K562 (cell line): ENCODE results near the gene ISG20. TPM values are rescaled to one million over a fixed set of nuclear protein-coding genes. Genes with fewer than 3 reads are reported as not detected.

Experiments used
- ATAC-seq: fragments of 200-7000 bp; cut with Tn5 transposase; 3 replicates; pipeline ENCODE4 v1.9.1; 2020; ENCODE audit warnings: moderate library complexity
- BruUV-seq: library from RNA; stranded (reverse); fragments of 400-500 nt; replicated peaks from 2 replicates; lab custom pipeline; 2021; lab: Mats Ljungman, UMichigan
- CTCF ChIA-PET: fragments of 300-600 bp; formaldehyde crosslinking; extraction: SDS; loops from one replicate; lab custom pipeline; 2021; ENCODE audit warnings: low intra/inter-chr PET ratio; lab: Yijun Ruan, JAX
- POLR2A ChIA-PET: fragments of 300-600, 350-650 bp; sonication (Branson Sonifier 250); formaldehyde crosslinking; extraction: SDS; loops from one replicate; lab custom pipeline; 2021; ENCODE audit warnings: antibody characterized with exemption, inconsistent platforms; lab: Yijun Ruan, JAX
- DNase-seq, 4 experiments: peaks; one replicate each; pipeline versions ENCODE4 v3.0.0 to v3.0.0-alpha.2; 2011 to 2018; ENCODE audit warnings: low spot score in 3 of 4, mixed read lengths in 3 of 4; ENCODE audit errors: extremely low read depth in 1 of 4
- FAIRE-seq: peaks from 2 replicates; lab custom pipeline; 2011; peaks lifted over from hg19 to GRCh38; lab: Jason Lieb, UNC
- H2AFZ ChIP-seq: 2 replicates; pipeline ENCODE4 v1.6.0; 2011; ENCODE audit warnings: low read depth, low read length, control low read depth, inconsistent platforms
- H3K27ac ChIP-seq: fragments of 200-600 bp; 3 replicates; pipeline ENCODE4 v1.8.0; 2011; ENCODE audit warnings: low read depth, mild to moderate bottlenecking, control low read depth, inconsistent platforms, low read length, moderate library complexity, mixed read lengths; ENCODE audit errors: extremely low read depth
- H3K27me3 ChIP-seq, 2 experiments: fragments of 300-600 bp in 1 of 2; 2 replicates in 1 of 2; 3 replicates in 1 of 2; pipeline versions ENCODE4 v1.6.0 to v1.8.0; 2011; ENCODE audit warnings: inconsistent platforms in 2 of 2, low read length in 2 of 2, mild to moderate bottlenecking in 1 of 2, mixed read lengths in 1 of 2, moderate library complexity in 1 of 2; ENCODE audit not compliant: control insufficient read depth in 2 of 2, insufficient read depth in 2 of 2
- H3K36me3 ChIP-seq: fragments of 300-600 bp; 3 replicates; pipeline ENCODE4 v1.8.0; 2011; ENCODE audit warnings: mild to moderate bottlenecking, low read length, inconsistent platforms; ENCODE audit not compliant: control insufficient read depth, insufficient read depth
- H3K4me1 ChIP-seq, 2 experiments: fragments of 200-600 bp in 1 of 2; replicated peaks in 1 of 2; 2 replicates in 1 of 2; 3 replicates in 1 of 2; pipeline versions ENCODE4 v1.5.1 to v1.8.0; 2011; ENCODE audit warnings: inconsistent platforms in 2 of 2, low read length in 2 of 2, mild to moderate bottlenecking in 1 of 2, mixed read lengths in 1 of 2, moderate library complexity in 1 of 2; ENCODE audit not compliant: control insufficient read depth in 2 of 2, insufficient read depth in 2 of 2
- H3K4me2 ChIP-seq: 2 replicates; pipeline ENCODE4 v1.6.1; 2011; ENCODE audit warnings: low read length, control low read depth, inconsistent platforms, mixed read lengths; ENCODE audit not compliant: insufficient read depth
- H3K4me3 ChIP-seq: fragments of 200-600 bp; sonication (generic), shearing (Covaris generic); 2 replicates; pipeline ENCODE4 v1.5.1; 2016; ENCODE audit warnings: control low read depth, inconsistent platforms
- H3K79me2 ChIP-seq: fragments of 200-600 bp; 3 replicates; pipeline ENCODE4 v1.8.0; 2011; ENCODE audit warnings: low read length, inconsistent platforms; ENCODE audit not compliant: control insufficient read depth, insufficient read depth
- H3K9ac ChIP-seq, 2 experiments: 2 replicates each; pipeline versions ENCODE4 v1.6.0 to v1.6.1; 2011; ENCODE audit warnings: low read depth in 2 of 2, low read length in 2 of 2, control low read depth in 1 of 2, inconsistent platforms in 1 of 2, mild to moderate bottlenecking in 1 of 2, mixed read lengths in 1 of 2; ENCODE audit not compliant: insufficient read depth in 1 of 2
- H3K9me1 ChIP-seq: one replicate; pipeline ENCODE4 v1.6.0; 2011; ENCODE audit warnings: inconsistent platforms, mild to moderate bottlenecking, low read length, moderate library complexity; ENCODE audit not compliant: control insufficient read depth, insufficient read depth
- H3K9me3 ChIP-seq: replicated peaks from 2 replicates; pipeline ENCODE4 v1.5.1; 2011; ENCODE audit warnings: low read depth, low read length, inconsistent platforms; ENCODE audit not compliant: control insufficient read depth, insufficient read depth
- H4K20me1 ChIP-seq: replicated peaks from 2 replicates; pipeline ENCODE4 v1.6.1; 2011; ENCODE audit warnings: low read length, inconsistent platforms, mixed read lengths; ENCODE audit not compliant: control insufficient read depth, insufficient read depth
- DPF2 ChIP-seq: fragments of 450-650 bp; IDR thresholded peaks from 2 replicates; pipeline ENCODE4 v1.6.1; 2016
- SRF ChIP-seq, 2 experiments: fragments of 250-450, 450-650 bp in 1 of 2; sonication (Bioruptor Pico) in 1 of 2; sonication (generic) in 1 of 2; formaldehyde crosslinking; IDR thresholded peaks; 2 replicates each; pipeline versions ENCODE4 v1.5.0 to v1.5.1; 2020 to 2022; ENCODE audit warnings: mild to moderate bottlenecking in 1 of 2, missing genetic modification reagents in 1 of 2
- TRIM25 ChIP-seq: fragments of 450-650 bp; IDR thresholded peaks from 2 replicates; pipeline ENCODE4 v1.7.0; 2016; ENCODE audit warnings: borderline replicate concordance
- WGBS: fragments of 100-300 bp; shearing (Covaris generic); methylation state at CpG from one replicate; pipeline ENCODE4 v1.1.6; 2016; ENCODE audit warnings: low coverage, mixed read lengths; ENCODE audit not compliant: insufficient coverage; ENCODE audit errors: missing lambda C conversion rate; 5-methylcytosine and 5-hydroxymethylcytosine counted together
- in situ Hi-C: fragments of 300-500 bp; cut with MboI; formaldehyde crosslinking; loops from 4 replicates; pipeline ENCODE4 v1.15.0; 2018; ENCODE audit warnings: inconsistent platforms, mixed read lengths
- intact Hi-C: fragments of 100-400 bp; cut with micrococcal nuclease; formaldehyde crosslinking; loops from 2 replicates; pipeline ENCODE4 v1.14.2; 2022
- polyA plus RNA-seq, 8 experiments: library from polyadenylated mRNA; depleted of rRNA in 4 of 8; stranded (reverse) in 5 of 8; unstranded in 3 of 8; fragments of >200 nt; fragmentation: Nextera tagmentation in 2 of 8; fragmentation: Illumina TruSeq in 1 of 8; extraction: Ambion mirVana in 2 of 8; extraction: Trizol in 1 of 8; gene quantifications; 2 replicates each; pipeline versions ENCODE4 v1.2.1 to v1.2.3, GENCODE V29; 2011 to 2014; ENCODE audit warnings: inconsistent platforms in 1 of 8, missing spikeins in 1 of 8
- total RNA-seq, 7 experiments: library from RNA; depleted of rRNA in 6 of 7; stranded (reverse); fragments of >200 nt in 6 of 7; fragmentation: Illumina TruSeq in 2 of 7; extraction: Trizol in 2 of 7; gene quantifications; 2 replicates each; pipeline versions ENCODE4 v1.2.1 to v1.2.3, GENCODE V29; 2011 to 2021; ENCODE audit warnings: low replicate concordance in 1 of 7

The ISG20 gene
- total and polyA plus RNA-seq, 9 of the 15 experiments (the other 6 are each of a cell fraction or from before 2014, with no cell fraction given), result 0.06 to 2.1 (median 1.00) TPM

DNA sequence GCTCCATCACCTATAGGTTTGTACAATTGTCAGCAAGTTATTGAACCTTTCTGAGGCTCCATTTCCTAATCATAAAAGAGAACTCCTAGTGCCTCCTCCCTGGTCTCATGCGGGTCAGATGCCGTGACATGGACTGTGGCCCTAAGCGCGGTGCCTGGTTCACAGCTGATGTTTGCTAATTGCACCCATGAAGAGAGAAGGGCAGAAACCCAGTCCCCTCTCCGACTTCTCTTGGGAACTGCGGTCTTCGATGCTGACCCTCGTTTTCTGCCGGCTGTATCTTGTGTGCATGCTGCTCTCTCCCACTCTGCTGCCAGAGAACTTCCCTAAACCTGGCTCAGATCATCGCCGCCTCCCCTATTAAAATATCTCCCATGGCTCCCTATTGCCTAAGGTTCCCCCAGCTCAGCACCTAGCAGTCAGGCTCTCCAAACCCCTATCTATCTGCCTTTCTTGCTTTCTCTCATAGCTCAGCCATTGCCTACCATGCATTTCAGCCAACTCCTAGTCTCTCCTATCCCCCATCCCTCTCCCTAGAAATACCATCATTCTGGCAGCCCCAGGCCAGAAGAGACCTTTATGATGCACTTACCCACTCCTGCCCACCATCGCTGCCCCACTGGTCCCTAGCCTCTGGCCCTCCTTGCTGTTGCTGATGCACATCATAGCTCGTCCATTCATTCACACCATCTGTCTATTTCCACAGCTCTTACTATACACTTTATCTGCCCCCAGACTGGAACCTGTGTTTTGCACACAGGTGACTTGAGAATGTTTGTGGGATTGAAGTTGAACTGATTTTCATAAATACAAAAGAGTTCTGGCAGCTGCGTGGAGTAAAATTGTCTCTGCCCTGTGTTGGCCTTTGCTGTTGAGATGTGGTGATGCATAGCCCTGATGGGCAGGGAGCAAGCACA lies 6.6 kb downstream of the ISG20 start:
- DNase-seq, result no peak
- H3K4me1 ChIP-seq, result no peaks in the 10 kb centered on the region

More for the DNA sequence above, 6.6 kb downstream of the ISG20 start:
- no peaks in the 10 kb centered on the region for H3K9me1 ChIP-seq
- no peaks in the 10 kb centered on the region for H3K9me3 ChIP-seq
- no TSS peak for BruUV-seq
- H3K79me2 ChIP-seq, result no peaks in the 10 kb centered on the region
- H3K36me3 ChIP-seq, result no peaks in the 10 kb centered on the region
- no peak overlapping the region for H3K4me3 ChIP-seq
- no peak overlapping the region for H3K9ac ChIP-seq
- TF ChIP-seq DPF2 (no peak), TRIM25 (no peak), SRF (CRISPR knock-in tag; IDR thresholded peaks at IDR 0.05) (no peak)
- ATAC-seq, result no peak
- no peak for FAIRE-seq
- H4K20me1 ChIP-seq, result 0 out of 2 replicates have a peak, but pooled peaks cover 3% of the 10 kb centered on the region
- H3K4me2 ChIP-seq, result no peak overlapping the region
- peaks cover 0 to 32% of the 10 kb centered on the region in 2 experiments; a peak in 3 of 5 replicates for H3K27me3 ChIP-seq
- WGBS, result 18% methylated on average over 14 of the region's 14 CpGs
- intact Hi-C loops (no loop called here), in situ Hi-C loops (no loop called here)
- ChIA-PET POLR2A (no interaction called here), CTCF (no interaction called here)
- H2AFZ ChIP-seq, result no peak overlapping the region
- no peak overlapping the region for H3K27ac ChIP-seq
